Effector CD8-positive, alpha-beta T cell (primary cell): ENCODE data around the gene IGF2R.
"Not testable (repeated sequence)": the region's sequence is repeated elsewhere in the genome, so short reads cannot be mapped to it uniquely, and the experiment has no call there.

Experiments
- DNase-seq: peaks from one replicate; lab custom pipeline; 2025; lab: John Stamatoyannopoulos, UW

IGF2R gene

DNA sequence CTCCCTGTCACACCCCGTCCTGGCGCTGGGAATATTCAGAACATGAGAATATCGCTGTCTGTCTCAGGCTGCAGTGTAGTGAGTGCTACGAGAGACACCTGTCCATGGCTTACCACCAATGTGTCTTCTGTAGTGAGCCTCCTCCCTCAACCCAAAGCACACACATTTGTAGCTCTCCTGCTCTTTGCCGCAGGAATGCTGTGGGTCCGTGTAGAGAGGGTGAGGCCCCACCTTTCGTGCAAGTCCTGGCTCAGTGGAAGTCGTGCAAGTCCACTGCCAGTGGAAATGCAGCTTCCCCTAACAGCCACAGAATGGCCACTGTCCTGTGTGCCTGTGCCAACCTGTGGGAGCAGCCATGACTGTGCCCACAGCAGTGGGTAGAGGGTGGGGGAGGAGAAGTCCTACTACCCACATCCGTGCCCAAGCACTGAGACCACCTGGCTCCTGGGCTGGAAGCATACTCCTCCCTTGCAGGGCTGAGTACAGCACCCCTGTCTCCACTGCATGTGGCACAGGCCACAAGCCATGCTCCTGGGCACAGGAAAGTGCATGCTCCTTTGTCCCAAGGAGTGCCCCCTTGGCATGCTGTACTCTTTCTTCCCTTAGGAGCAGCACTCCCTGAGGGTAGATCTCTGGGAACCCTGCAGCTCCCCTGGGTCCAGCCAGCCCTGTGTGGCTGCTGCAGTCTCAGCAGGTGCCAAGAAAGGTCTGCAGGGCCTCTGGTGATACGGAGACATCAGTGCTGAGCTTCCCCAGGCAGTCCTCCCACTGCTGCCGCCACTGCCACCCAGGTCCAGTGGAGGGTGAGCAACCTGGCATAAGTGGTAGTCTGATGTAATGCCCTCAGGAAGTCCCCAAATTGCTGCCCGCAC, 28.0 kb downstream of the IGF2R start:
- DNase-seq, result no peak

DNA sequence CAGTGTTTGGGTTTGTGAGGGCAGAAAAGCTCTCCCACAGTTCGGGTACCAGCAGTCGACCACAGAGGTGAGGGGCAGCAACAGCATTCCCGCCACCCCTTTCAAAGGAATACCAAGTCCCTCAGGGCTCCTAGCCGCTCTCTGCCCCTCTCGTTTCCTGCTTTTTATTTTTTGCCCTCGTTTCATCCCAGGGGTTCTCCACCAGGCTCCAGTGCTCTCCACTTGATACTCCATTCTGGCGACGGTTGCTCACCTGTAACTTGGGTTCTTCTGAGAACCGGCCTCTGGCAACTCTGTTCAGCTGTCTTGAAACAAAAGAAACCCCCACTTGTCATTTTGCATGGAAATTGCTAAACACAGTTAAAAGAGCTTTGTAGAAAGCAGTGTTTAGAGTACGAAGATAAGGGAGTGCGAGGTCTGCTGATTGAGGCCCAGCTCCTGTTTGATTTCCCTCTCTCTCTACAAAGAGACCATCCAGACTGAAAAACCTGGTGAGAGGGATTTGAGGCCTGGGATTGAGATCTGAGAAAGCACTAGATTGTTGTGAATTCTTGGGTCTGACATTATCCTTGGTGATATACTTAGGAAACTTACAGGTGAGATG, 28.7 kb downstream of the IGF2R start:
- no peak for DNase-seq

DNA sequence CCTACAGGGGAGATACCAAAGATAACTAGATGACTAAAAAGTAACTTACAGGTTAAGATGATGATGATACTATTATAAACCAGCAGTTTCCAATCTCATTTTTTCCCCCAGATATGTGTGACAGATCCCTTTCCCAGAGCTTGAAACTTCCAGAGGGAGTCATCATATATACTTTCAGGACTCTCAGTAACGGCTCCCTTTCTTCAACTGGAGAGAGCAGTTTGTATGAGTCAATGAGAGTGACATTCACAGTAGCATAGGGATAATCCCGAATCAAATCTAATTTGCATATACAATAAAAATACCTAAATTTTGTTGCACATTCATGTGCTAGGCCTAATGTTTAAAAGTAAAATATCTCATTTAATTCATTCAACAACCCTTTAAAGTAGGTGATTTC, 29.7 kb downstream of the IGF2R start:
- DNase-seq, result no peak

DNA sequence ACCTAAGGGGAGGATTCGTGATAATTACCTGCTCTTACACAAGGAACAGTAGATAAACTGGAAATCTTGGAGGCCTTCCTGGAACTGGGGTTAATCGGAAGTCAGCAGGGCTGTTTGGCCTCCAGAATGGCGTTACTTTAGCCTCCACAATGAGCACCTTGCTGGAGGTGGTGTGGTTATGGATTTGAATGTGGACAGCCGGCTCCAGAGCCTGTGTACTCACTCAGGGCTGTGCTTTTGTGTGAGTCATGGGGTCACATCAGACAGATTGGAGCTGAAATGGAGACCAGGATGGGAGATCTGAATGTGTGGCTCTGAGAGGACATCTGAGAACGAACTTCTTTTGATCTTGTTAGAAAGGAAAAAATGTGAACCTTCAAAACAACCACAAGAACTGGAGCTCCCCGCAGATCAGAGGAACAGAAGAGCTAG, 30.4 kb downstream of the IGF2R start:
- no peak for DNase-seq

DNA sequence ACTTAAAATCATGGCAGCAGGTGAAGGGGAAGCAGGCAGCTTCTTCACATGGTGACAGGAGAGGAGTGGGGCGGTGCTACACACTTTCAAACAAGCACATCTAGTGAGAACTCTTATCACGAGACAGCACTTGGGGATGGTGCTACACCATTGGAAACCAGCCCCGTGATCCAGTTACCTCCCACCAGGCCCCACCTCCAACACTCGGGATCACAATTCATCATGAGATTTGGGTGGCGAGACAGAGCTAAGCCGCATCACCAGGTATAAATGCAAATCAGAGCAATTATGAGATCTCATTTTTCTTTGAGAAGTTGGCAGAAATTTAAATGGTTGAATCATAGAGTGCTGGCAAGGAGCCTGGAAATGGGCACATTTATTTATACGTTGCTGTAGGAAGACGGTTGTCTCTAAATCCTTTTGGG, 31.4 kb downstream of the IGF2R start:
- DNase-seq, result no peak

DNA sequence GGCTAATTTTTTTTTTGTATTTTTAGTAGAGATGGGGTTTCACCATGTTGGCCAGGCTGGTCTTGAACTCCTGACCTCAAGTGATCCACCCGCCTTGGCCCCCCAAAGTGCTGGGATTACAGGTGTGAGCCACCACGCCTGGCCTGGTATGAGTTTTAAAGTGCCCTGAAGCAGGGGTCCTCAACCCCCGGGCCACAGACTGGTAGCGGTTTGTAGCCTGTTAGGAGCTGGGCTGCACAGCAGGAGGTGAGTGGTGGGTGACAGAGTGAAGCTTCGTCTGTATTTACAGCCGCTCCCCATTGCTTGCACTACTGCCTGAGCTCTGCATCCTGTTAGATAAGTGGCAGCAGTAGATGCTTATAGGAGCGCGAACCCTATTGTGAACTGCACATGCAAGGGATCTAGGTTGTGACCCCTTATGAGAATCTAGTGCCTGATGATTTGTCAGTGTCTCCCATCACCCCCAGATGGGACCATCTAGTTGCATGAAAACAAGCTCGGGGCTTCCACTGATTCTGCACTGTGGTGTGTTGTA, 32.1 kb downstream of the IGF2R start:
- DNase-seq, result not testable (repeated sequence)

DNA sequence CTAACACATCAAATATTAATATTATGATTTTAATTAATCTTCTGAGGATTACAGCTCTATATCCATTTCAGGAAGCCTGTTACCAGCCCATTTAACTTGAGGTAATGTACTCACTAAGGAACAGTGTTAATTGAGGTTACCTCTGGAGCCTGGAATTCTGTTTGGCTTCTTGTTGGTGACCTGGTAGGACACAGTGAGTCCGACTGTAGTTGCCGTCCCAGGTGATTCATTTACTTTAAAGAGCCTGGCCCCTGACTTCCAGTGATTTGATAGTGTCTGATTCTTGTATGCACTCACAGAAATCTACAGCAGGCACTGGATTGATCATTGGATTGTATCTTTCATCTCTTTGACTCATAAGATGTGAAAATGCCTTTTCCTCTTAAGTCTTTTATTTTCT, 34.0 kb downstream of the IGF2R start:
- DNase-seq, result no peak

DNA sequence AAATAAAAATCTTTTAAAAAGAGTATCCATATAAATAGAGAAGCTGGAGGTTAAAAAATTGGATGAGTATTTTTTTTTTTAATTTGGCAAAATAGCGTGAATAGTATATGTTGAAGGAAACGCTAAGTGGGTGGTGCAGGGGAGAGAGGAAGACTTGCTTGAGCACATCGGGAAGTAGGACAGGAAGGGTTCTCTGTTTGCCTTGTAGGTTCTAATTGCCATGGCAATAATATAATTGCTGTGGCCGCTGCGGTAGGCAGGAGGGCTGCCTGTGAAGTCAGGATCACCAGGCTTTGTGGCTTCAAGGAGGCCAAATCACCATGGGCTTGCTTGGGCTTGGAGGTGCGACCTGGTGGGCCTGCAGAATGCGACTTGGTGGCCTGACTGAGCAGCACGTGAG, 35.1 kb downstream of the IGF2R start:
- no peak for DNase-seq

DNA sequence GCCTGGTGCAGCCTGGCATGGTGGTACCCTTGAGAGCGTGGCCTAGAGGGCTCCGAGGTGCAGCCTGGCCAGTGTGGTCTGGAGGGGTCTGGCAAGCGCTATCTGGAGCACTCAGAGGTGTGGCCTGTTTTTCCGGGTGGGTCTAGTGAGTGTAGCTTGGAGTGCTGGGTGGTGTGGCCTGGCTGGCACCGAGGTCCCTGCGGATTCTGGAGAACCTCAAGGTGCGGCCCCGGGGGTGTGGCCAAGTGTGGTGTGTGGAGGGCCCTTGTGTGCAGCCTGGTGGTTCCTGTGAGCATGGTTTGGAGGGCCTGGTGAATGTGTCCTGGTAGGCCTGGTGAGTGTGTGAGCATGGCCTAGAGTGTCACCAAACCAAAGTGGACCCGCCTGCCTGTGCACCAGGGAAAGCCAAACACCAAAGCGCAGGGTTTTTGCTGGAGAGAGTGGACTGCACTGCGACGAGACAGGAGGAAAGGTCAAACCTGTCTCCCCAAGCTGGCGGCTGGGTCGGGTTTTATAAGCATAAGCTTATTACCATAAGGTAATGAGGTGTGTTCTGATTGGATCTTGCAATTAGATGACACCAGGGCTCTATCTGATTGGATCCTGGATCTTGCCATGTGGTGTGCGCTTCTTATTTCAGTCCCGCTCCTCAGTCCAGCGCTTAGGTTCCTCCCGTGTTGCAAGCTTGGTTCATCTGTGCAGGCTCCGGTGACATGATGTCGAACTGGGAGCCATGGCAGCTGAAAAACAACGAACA, 35.7 kb downstream of the IGF2R start:
- DNase-seq, result no peak

DNA sequence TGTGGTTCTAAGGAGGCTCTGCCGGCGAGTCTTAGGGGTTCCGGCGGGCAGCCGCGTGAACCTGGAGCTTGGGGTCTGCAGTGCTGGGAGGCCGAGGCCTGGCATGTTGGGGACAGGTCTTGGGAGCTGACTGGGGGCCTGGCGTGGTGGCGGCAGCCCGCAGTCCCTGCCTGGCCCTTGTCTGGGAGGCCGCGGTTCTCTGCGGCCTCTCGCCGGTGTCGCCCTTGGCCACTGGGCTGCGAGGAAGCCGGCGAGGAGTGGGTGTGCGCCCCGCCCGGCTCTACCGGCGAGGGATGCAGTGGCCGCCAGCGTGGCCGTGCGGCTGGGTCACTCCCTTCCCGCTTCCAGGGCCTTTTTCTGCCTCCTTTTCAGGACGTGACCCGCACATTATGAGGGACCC, 36.3 kb downstream of the IGF2R start:
- DNase-seq, result no peak

DNA sequence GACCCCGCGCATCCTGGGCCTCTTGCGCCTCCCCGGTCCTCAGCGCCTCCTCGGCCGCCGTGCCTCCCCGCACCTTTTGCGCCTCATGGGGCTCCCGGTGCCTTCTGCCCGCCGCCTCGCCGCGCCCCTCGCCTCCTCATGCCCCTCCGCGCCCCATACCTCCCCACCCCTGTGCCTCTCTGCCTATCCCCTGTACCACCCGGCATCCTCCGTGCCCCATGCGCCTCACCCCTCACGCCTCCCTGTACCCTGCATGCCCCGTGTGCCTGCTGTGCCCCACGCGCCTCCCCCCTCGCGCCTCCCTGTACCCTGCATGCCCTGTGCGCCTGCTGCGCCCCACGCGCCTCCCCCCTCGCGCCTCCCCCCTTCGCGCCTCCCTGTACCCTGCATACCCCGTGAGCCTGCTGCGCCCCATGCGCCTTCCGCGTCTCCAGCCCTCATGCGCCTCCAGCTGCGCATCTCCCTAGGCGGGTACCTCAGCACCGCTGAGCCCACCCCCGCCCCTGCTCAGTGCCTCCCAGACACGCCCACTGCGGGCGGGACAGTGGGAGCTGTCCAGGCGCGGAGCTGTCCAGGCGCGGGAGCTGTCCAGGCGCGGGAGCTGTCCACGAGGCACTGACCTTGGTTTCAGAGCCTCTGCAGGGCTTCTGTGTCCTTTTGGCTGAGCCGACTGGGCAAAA, 37.1 kb downstream of the IGF2R start:
- DNase-seq, result no peak

DNA sequence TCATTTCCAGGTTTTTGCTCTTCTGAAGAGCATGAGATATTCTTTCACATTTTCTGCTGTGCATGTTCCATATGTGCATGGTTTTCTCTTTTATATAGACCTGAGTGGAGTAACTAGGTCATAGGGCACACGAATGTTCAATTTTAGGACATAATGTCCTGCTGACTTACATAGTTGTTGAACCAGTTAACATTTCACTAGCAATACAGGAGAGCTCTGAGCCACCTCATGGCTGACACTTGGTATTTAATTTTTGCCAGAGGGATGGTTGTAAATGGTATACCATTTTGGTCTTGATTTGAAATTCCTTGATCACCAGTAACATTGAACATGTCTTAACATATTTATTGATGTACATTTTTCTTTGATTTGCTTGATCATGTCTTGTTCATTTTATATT, 38.3 kb downstream of the IGF2R start:
- no peak for DNase-seq

DNA sequence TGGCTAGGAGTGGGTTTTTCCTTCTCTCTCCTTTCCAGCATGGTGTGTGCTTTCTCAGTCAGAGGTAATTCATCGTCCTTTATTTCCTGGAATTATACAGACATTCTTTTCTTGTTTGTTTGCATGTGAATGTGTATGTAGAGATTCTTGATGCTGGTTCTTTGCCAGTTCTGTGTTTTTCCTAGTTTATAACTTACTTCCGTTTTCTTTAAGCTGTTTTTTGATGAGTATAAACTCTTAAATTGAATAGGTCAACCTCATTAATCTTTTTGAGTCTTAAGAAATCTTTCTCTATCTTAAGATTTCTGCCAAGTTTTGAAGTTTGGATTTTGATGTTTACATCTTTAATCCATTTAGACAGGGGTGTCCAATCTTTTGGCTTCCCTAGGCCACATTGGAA, 38.7 kb downstream of the IGF2R start:
- no peak for DNase-seq

DNA sequence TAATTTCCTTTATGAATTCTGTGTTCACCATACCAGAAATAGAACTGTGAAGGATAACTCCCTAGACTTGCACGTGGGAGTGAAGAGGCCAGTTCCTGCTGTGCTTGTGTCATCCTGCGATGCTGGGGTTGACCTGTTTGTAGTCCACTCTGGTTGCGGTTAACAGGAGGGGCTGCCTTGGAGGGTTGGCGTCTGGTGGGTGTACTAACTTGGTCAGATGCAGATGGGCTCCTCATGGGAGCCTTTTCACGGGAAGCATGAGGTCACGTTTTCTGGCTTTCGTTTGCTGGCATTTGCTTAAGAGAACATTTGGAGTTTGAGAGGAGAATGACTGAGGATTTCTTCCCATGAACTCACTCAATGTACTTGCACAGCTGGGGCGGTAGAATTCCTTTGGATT, 41.2 kb downstream of the IGF2R start:
- no peak for DNase-seq

DNA sequence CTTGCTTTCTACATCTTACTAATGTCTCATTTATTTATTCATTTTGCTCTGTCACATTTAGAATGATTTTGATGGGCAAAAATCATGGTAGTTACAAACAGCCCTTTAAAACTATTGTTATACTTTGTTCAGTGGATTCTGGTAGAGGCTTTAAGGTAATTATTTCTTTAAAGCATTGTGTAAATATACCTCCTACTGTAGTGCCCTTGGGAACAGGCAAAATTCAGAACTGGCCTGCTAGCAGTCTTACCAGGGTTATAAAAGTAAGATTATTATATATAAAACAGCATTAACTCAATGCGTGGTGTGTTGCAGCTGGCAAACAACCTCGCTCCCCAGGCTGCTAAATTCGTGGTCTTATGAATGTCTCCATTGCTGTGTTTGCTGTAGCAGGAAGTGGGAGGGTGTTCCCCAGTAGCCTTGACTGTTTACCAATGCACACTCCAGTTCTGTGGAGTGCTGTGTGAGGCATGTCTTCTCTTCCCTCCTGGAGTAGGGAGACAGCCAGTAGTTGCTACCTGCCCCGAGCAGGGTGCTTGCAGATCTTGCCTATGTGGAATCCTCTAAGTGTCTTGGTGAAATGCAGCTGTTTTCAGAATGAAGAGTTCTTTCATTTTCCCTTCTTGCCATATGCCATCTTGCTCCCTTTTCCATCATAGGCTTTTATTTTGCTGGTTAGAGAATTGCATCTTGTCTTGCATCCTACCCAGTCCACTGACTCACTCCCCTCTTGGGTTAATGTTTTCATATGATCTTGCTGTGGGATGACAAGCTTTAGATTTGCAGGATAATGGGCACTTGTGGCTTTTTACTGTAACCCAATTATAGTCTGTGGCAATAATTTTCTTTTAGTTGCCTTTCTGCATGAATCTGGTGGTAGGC, 45.3 kb downstream of the IGF2R start:
- DNase-seq, result no peak

DNA sequence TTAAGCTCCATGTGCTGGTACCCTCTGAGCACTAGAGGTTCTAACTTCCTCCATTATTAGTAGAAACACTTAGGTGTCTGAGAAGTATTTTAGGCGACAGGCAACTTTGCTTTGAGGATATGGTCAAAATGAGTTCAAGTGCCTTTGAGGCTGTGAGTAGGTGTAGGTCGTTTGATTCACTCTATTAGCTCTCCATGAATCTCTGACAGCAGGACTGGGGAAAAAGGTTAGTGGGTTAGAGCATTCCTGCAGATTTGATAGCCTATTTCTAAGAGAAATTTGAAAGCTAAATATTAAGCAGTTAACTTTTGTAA, 45.9 kb downstream of the IGF2R start:
- no peak for DNase-seq

DNA sequence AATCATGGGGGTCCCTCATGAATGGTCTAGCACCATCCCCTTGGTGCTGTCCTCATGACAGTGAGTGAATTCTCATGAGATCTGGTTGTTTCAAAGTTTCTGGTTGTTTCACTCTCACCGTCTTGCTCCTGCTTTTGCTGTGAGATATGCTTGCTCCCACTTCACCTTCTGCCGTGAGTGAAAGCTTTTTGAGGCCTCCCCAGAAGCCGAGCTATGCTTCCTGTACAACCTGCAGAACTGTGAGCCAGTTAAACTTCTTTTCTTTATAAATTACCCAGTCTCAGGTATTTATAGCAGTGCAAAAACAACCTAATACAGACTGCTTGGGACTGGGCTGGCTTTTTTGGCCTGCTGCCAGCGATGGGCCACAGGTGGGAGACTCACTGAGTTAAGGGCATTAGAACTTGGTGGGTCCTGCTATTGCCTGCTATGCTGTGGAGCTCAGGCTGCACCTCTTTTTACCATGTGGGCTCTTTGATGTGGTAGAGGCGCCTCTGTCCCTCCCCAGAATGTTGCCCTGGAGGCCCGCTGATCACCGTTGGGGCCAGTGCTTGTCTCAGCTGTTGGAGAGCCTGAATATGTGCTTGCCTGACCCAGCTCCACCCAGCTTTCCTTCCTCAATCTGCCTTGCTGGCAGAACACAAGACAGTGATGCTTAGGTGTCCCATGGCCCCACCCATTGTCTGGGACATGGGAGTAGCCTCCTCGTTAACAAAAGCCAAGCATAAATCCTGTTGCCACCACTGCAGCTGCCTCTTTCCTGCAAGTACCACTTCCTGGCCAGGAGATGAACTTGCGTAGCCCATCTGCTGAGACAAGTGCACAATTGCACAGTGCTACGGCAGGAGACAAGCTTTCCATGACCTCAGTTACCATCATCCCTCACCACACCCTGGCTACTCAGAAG, 47.1 kb downstream of the IGF2R start:
- no peak for DNase-seq

DNA sequence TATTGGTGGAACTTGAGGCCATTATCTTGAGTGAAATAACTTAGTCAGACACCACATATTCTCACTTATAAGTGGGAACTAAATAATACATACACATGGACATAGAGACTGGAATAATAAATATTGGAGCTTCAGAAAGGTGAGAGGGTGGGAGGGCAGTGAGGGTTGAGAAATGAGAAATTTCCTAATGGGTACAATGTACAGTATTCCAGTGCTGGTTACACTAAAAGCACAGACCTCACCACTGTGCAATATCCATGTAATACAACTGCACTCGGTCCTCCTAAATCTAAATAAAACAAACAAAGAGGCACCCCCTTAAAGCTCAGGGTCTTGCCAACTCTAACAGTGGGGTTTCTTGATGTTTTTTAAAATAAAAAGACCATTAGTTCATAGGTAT, 53.2 kb downstream of the IGF2R start:
- no peak for DNase-seq

DNA sequence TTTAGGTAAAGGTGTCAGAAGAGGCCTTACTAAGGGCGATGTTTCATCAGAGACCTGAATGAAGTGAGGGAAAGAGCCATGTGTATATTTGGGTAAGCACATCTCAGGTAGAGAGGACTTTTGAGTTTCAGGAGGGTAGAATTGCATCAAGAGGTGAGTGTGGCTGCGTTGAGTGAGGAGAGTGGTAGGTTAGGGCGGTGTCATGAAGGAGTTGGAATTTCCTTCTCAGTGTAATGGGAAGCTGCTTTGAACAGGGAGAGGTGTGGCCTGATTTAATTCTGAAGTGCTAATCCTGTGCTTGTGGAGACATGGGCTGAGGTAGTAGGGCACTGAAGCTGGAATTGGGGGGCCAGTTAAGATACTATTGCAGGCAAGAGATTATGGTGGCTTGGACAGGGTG, 53.9 kb downstream of the IGF2R start:
- DNase-seq, result no peak

DNA sequence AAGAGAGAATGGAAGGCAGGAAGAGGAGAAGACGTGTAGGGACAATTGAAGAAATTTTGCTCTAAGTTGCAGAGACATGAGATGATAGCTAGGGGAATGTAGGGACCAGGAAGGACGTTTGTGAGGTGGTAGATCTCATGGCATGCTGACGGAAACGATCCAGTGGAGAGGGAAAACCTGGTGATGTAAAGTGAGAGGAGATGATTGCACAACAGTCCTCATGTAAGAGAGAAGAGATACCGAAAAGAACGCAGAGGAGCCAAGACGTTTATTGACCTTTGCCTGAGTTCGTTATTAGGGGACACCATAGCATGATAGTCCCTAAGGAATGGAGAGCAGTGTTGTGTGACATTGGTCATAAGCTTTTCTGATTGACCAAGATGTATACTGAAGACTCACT, 55.3 kb downstream of the IGF2R start:
- DNase-seq, result no peak
